ENCODE data around the gene SPATA31D1. TPM values are rescaled to one million over a fixed set of nuclear protein-coding genes. Genes with fewer than 3 reads are reported as not detected.

The SPATA31D1 gene
- total and polyA plus RNA-seq, 4 donors = not detected

DNA sequence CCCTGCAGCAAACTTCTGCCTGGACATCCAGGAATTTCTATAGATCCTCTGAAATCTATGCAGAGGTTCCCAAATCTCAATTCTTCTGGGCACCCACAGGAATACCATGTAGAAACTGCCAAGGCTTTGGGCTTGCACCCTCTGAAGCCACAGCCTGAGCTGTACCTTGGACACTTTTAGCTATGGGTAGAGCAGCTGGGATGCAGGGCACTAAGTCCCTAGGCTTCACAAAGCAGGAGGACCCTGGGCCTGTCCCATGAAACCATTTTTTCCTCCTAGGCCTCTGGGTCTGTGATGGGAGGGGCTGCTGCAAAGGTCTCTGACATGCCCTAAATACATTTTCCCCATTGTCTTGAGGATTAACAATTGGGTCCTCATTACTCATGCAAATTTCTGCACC is 32.9 kb upstream of the SPATA31D1 start:
- TF ChIP-seq, protein P1, sequence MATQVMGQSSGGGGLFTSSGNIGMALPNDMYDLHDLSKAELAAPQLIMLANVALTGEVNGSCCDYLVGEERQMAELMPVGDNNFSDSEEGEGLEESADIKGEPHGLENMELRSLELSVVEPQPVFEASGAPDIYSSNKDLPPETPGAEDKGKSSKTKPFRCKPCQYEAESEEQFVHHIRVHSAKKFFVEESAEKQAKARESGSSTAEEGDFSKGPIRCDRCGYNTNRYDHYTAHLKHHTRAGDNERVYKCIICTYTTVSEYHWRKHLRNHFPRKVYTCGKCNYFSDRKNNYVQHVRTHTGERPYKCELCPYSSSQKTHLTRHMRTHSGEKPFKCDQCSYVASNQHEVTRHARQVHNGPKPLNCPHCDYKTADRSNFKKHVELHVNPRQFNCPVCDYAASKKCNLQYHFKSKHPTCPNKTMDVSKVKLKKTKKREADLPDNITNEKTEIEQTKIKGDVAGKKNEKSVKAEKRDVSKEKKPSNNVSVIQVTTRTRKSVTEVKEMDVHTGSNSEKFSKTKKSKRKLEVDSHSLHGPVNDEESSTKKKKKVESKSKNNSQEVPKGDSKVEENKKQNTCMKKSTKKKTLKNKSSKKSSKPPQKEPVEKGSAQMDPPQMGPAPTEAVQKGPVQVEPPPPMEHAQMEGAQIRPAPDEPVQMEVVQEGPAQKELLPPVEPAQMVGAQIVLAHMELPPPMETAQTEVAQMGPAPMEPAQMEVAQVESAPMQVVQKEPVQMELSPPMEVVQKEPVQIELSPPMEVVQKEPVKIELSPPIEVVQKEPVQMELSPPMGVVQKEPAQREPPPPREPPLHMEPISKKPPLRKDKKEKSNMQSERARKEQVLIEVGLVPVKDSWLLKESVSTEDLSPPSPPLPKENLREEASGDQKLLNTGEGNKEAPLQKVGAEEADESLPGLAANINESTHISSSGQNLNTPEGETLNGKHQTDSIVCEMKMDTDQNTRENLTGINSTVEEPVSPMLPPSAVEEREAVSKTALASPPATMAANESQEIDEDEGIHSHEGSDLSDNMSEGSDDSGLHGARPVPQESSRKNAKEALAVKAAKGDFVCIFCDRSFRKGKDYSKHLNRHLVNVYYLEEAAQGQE (IDR thresholded peaks at IDR 0.05) = no peak
- TF ChIP-seq TAF1 (conservative IDR thresholded peaks at IDR 0.05) (no peak), RXRA (IDR thresholded peaks at IDR 0.05) (no peak), SP1 (IDR thresholded peaks at IDR 0.05) (no peak)
- no peaks in the 10 kb centered on the region for H3K27me3 ChIP-seq (ENCODE audit: control insufficient read depth in 4 of 4, insufficient read depth in 4 of 4, low read length in 3 of 4)
- DNase-seq (ENCODE audit: low spot score) = no peak

DNA sequence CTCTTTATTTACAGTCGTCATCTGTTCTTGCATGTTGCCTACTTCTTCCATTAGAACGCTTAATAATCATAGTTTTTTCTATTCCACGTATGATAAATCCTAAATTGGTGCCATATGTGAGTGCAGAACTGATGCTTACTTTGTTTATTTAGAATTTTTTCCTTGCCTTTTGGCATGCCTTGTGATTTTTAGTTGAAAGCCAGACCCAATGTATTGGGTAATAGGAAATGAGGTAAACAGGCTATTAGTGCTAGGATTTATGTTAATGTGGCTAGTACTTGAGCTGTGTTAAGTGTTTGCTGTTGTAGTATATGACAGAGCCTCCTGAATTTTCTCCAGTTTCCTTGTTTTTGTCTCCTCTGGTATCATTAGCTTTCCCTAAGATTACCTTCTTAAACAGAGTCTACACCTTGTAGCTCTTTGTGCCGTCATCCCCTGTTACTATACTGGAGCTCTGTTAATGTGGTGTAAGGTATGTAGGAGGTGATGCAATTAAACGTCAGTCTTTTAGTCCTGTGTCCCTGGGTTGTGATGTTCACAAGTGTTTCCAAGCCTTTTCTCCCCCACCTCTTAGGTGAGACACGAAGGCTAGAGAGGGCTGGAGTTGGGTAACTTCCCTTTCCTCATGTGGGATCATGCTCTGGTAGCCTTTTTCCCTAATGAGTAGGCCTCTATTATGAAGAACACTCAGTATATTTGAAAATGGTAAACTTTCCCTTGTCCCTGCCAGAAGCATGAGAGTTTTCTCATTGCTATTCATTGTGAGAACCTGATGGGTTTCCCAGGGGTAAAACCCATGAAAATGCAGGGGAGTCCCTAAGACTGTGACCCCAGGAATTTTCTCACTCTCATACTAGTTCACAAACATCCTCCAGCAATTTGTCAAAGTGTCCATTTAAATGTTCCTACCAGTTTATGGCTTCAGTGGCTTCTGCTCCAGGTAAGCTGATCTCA is 24.1 kb upstream of the SPATA31D1 start:
- Histone ChIP-seq H3K4me3 (ENCODE audit: low read depth in 1 of 3, low read length in 3 of 3) (no peak overlapping the region), H3K9me3 (ENCODE audit: control insufficient read depth in 4 of 4, low read length in 3 of 4) (no peaks in the 10 kb centered on the region), H3K9ac (ENCODE audit: low read depth in 1 of 2, low read length in 2 of 2) (no peak overlapping the region), H3K4me1 (ENCODE audit: control insufficient read depth in 4 of 4, insufficient read depth in 4 of 4, low read length in 3 of 4) (no peaks in the 10 kb centered on the region), H3K27me3 (ENCODE audit: control insufficient read depth in 4 of 4, insufficient read depth in 4 of 4, low read length in 3 of 4) (no peaks in the 10 kb centered on the region), H3K36me3 (ENCODE audit: control insufficient read depth in 4 of 4, insufficient read depth in 3 of 4, low read depth in 1 of 4, low read length in 3 of 4) (no peaks in the 10 kb centered on the region), H3K27ac (ENCODE audit: low read depth in 1 of 2, low read length in 2 of 2) (no peak overlapping the region)
- WGBS = 80% methylated on average over 6 of the region's 6 CpGs
- DNase-seq (ENCODE audit: low spot score) = no peak
- TF ChIP-seq HNF4A (conservative IDR thresholded peaks at IDR 0.05) (no peak), GABPA (IDR thresholded peaks at IDR 0.05 in 1 of 2, conservative IDR thresholded peaks at IDR 0.05 in 1 of 2) (no peak), FOXA2 (IDR thresholded peaks at IDR 0.05) (no peak), MAX (IDR thresholded peaks at IDR 0.05) (no peak), FOXA1 (IDR thresholded peaks at IDR 0.05) (no peak), NR2F2 (IDR thresholded peaks at IDR 0.05) (no peak), YY1 (IDR thresholded peaks at IDR 0.05) (no peak), SP1 (IDR thresholded peaks at IDR 0.05) (no peak), ATF3 (IDR thresholded peaks at IDR 0.05) (no peak), EGR1 (IDR thresholded peaks at IDR 0.05; ENCODE audit: low read depth in 2 of 2) (no peak), JUND (IDR thresholded peaks at IDR 0.05) (no peak), RAD21 (IDR thresholded peaks at IDR 0.05) (no peak), TAF1 (conservative IDR thresholded peaks at IDR 0.05) (no peak), HNF4G (IDR thresholded peaks at IDR 0.05) (no peak), RXRA (IDR thresholded peaks at IDR 0.05) (no peak)
- TF ChIP-seq, protein P2, sequence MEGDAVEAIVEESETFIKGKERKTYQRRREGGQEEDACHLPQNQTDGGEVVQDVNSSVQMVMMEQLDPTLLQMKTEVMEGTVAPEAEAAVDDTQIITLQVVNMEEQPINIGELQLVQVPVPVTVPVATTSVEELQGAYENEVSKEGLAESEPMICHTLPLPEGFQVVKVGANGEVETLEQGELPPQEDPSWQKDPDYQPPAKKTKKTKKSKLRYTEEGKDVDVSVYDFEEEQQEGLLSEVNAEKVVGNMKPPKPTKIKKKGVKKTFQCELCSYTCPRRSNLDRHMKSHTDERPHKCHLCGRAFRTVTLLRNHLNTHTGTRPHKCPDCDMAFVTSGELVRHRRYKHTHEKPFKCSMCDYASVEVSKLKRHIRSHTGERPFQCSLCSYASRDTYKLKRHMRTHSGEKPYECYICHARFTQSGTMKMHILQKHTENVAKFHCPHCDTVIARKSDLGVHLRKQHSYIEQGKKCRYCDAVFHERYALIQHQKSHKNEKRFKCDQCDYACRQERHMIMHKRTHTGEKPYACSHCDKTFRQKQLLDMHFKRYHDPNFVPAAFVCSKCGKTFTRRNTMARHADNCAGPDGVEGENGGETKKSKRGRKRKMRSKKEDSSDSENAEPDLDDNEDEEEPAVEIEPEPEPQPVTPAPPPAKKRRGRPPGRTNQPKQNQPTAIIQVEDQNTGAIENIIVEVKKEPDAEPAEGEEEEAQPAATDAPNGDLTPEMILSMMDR (IDR thresholded peaks at IDR 0.05; ENCODE audit: low read depth, low read length, missing input control) = no peak
- TF ChIP-seq, protein P3, sequence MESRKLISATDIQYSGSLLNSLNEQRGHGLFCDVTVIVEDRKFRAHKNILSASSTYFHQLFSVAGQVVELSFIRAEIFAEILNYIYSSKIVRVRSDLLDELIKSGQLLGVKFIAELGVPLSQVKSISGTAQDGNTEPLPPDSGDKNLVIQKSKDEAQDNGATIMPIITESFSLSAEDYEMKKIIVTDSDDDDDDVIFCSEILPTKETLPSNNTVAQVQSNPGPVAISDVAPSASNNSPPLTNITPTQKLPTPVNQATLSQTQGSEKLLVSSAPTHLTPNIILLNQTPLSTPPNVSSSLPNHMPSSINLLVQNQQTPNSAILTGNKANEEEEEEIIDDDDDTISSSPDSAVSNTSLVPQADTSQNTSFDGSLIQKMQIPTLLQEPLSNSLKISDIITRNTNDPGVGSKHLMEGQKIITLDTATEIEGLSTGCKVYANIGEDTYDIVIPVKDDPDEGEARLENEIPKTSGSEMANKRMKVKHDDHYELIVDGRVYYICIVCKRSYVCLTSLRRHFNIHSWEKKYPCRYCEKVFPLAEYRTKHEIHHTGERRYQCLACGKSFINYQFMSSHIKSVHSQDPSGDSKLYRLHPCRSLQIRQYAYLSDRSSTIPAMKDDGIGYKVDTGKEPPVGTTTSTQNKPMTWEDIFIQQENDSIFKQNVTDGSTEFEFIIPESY (IDR thresholded peaks at IDR 0.05) = no peak

More for the DNA sequence above, 32.9 kb upstream of the SPATA31D1 start:
- Histone ChIP-seq H3K9me3 (ENCODE audit: control insufficient read depth in 4 of 4, low read length in 3 of 4) (peaks cover 0 to 5% (median 1%) of the 10 kb centered on the region in 4 donors), H3K9ac (ENCODE audit: low read depth in 1 of 2, low read length in 2 of 2) (no peak overlapping the region), H3K36me3 (ENCODE audit: control insufficient read depth in 4 of 4, insufficient read depth in 3 of 4, low read depth in 1 of 4, low read length in 3 of 4) (no peaks in the 10 kb centered on the region), H3K4me3 (ENCODE audit: low read depth in 1 of 3, low read length in 3 of 3) (no peak overlapping the region), H3K27ac (ENCODE audit: low read depth in 1 of 2, low read length in 2 of 2) (no peak overlapping the region), H3K4me1 (ENCODE audit: control insufficient read depth in 4 of 4, insufficient read depth in 4 of 4, low read length in 3 of 4) (no peaks in the 10 kb centered on the region)
